ENCODE measurements around the gene GSS. TPM values are rescaled to one million over a fixed set of nuclear protein-coding genes. Genes with fewer than 3 reads are reported as not detected.
A peak's percentile ranks its signal among the peaks of the same experiment; 100 is the strongest.
"Not testable (repeated sequence)": the region's sequence is repeated elsewhere in the genome, so short reads cannot be mapped to it uniquely, and the experiment has no call there.

GSS gene
- total RNA-seq, 1 donor from 2014 or later = 17.2 TPM

GRCh38 chr20:34881689-34882088 lies 73.9 kb downstream of the GSS start:
- H3K27ac ChIP-seq (replicated peaks) = no peak overlapping the region
- H3K4me3 ChIP-seq = no peak overlapping the region
- H3K9me3 ChIP-seq (replicated peaks) = no peaks in the 10 kb centered on the region
- H3K4me1 ChIP-seq = peaks cover 50% of the 10 kb centered on the region
- peaks cover 31% of the 10 kb centered on the region for H3K36me3 ChIP-seq
- no peak for DNase-seq
- intact Hi-C loops (cut with micrococcal nuclease) = no loop called here
- no peaks in the 10 kb centered on the region for H3K27me3 ChIP-seq (ENCODE audit: low read depth)
- no peak for TF ChIP-seq CTCF (IDR thresholded peaks at IDR 0.05; ENCODE audit: borderline replicate concordance)

GRCh38 chr20:34880971-34881370 lies 74.6 kb downstream of the GSS start:
- H3K4me1 ChIP-seq = peaks cover 48% of the 10 kb centered on the region
- DNase-seq; intact Hi-C loops (cut with micrococcal nuclease); H3K9me3 ChIP-seq (replicated peaks); H3K4me3 ChIP-seq; H3K27me3 ChIP-seq (ENCODE audit: low read depth); H3K27ac ChIP-seq (replicated peaks): not testable (repeated sequence)
- H3K36me3 ChIP-seq = peaks cover 31% of the 10 kb centered on the region

GRCh38 chr20:34880215-34880850 lies 75.3 kb downstream of the GSS start:
- no peak for DNase-seq
- peak overlapping the region; percentile 16 for H3K27ac ChIP-seq (replicated peaks)
- no peaks in the 10 kb centered on the region for H3K27me3 ChIP-seq (ENCODE audit: low read depth)
- H3K4me1 ChIP-seq = peaks cover 54% of the 10 kb centered on the region
- H3K9me3 ChIP-seq (replicated peaks) = no peaks in the 10 kb centered on the region
- intact Hi-C loops (cut with micrococcal nuclease) = no loop called here
- H3K36me3 ChIP-seq = peaks cover 31% of the 10 kb centered on the region
- no peak for TF ChIP-seq CTCF (IDR thresholded peaks at IDR 0.05; ENCODE audit: borderline replicate concordance)
- H3K4me3 ChIP-seq = no peak overlapping the region

Small RNA genes lying within 50 kb of the gene (microRNA-seq; reads per million reads assigned to microRNA genes)
- gene MIR499A = not detected
- gene MIR499B = not detected

Other genes with a start within 250 kb of the GSS start
- 14.0 TPM for gene NCOA6, start 130.2 kb downstream of the GSS start, total RNA-seq
- gene GGT7, start 83.0 kb downstream of the GSS start, total RNA-seq = 21.6 TPM
- gene ACSS2, start 79.2 kb downstream of the GSS start, total RNA-seq = 101 TPM
- gene MYH7B, start 62 bp upstream of the GSS start, total RNA-seq = 253 TPM
- gene TRPC4AP, start 137.0 kb upstream of the GSS start, total RNA-seq = 30.7 TPM
- gene EDEM2, start 191.5 kb upstream of the GSS start, total RNA-seq = 10.4 TPM
- gene PROCR, start 216.3 kb upstream of the GSS start, total RNA-seq = 9.8 TPM